Left renal cortex interstitium (tissue), 4 donors: Measurements from ENCODE around the gene SOX6. TPM values are rescaled to one million over a fixed set of nuclear protein-coding genes. Genes with fewer than 3 reads are reported as not detected.

Experiments
- DNase-seq, 4 donors: peaks; one replicate each; pipeline ENCODE4 v3.0.0-alpha.2; 2013; ENCODE audit warnings: low read depth in 4 of 4, low spot score in 2 of 4, missing footprints in 1 of 4
- polyA plus RNA-seq, 4 donors: library from polyadenylated mRNA; unstranded; fragments of 120-200 nt; gene quantifications; one replicate each; pipeline ENCODE4 v1.2.1, GENCODE V29; 2013; ENCODE audit not compliant: insufficient read length in 4 of 4

Gene SOX6
- polyA plus RNA-seq, 4 donors = 17.2 to 23.3 (median 21.4) TPM

GRCh38 chr11:16015741-16016467, 340.4 kb downstream of the SOX6 start:
- no peak for DNase-seq

GRCh38 chr11:16013649-16014275, 342.6 kb downstream of the SOX6 start:
- peak in 1 of 4 donors; percentile 37 for DNase-seq

- DNase-seq = no peak
Measured at GRCh38 chr11:16013242-16013641, 343.1 kb downstream of the SOX6 start.

GRCh38 chr11:16012125-16012751, 344.1 kb downstream of the SOX6 start:
- DNase-seq = no peak

- DNase-seq = no peak
Measured at GRCh38 chr11:16011396-16011795, 344.9 kb downstream of the SOX6 start.

- no peak for DNase-seq
Measured at GRCh38 chr11:16009021-16009420, 347.3 kb downstream of the SOX6 start.

- DNase-seq = no peak
Measured at GRCh38 chr11:16007514-16007913, 348.8 kb downstream of the SOX6 start.

- DNase-seq = no peak
Measured at GRCh38 chr11:16002942-16003341, 353.4 kb downstream of the SOX6 start.

GRCh38 chr11:16001899-16002426, 354.4 kb downstream of the SOX6 start:
- peak in 2 of 4 donors; percentile 31 to 50 for DNase-seq

GRCh38 chr11:16001044-16001568, 355.2 kb downstream of the SOX6 start:
- no peak for DNase-seq

- no peak for DNase-seq
Measured at GRCh38 chr11:16000065-16000464, 356.3 kb downstream of the SOX6 start.

- DNase-seq = no peak
Measured at GRCh38 chr11:15993345-15993744, 363.0 kb downstream of the SOX6 start.

- DNase-seq = no peak
Measured at GRCh38 chr11:15991215-15991614, 365.1 kb downstream of the SOX6 start.

- no peak for DNase-seq
Measured at GRCh38 chr11:15989685-15990084, 366.7 kb downstream of the SOX6 start.

GRCh38 chr11:15988693-15989231, 367.6 kb downstream of the SOX6 start:
- DNase-seq = no peak

- DNase-seq = no peak
Measured at GRCh38 chr11:15988016-15988550, 368.3 kb downstream of the SOX6 start.

GRCh38 chr11:15987046-15987445, 369.3 kb downstream of the SOX6 start:
- DNase-seq = no peak

- no peak for DNase-seq
Measured at GRCh38 chr11:15985860-15986139, 370.5 kb downstream of the SOX6 start.

- DNase-seq = no peak
Measured at GRCh38 chr11:15985127-15985859, 371.1 kb downstream of the SOX6 start.

GRCh38 chr11:15981292-15981691, 375.1 kb downstream of the SOX6 start:
- DNase-seq = no peak
